Mesenchymal stem cell (in vitro differentiated cells and primary cell): Measurements from ENCODE around the gene SLC35G1.
A peak's percentile ranks its signal among the peaks of the same experiment; 100 is the strongest.

Experiments
- DNase-seq: peaks from one replicate; pipeline ENCODE4 v3.0.0-alpha.2; 2013
- H2AFZ ChIP-seq: one replicate; pipeline ENCODE4 v1.6.1; 2013; ENCODE audit warnings: low read depth, mild to moderate bottlenecking, control low read depth, inconsistent platforms, low read length, moderate library complexity
- H2AK5ac ChIP-seq: 2 replicates; pipeline ENCODE4 v1.6.1; 2013; ENCODE audit warnings: low read length, moderate library complexity, mild to moderate bottlenecking, inconsistent platforms; ENCODE audit not compliant: severe bottlenecking
- H2BK120ac ChIP-seq: one replicate; pipeline ENCODE4 v1.6.1; 2013; ENCODE audit warnings: low read depth, mild to moderate bottlenecking, inconsistent platforms, low read length, moderate library complexity
- H2BK12ac ChIP-seq, 2 experiments: one replicate each; pipeline ENCODE4 v1.6.1; 2013; ENCODE audit warnings: inconsistent platforms in 2 of 2, low read length in 2 of 2, mild to moderate bottlenecking in 2 of 2, moderate library complexity in 2 of 2, control low read depth in 1 of 2
- H2BK15ac ChIP-seq: one replicate; pipeline ENCODE4 v1.6.1; 2013; ENCODE audit warnings: mild to moderate bottlenecking, low read depth, inconsistent platforms; ENCODE audit not compliant: poor library complexity, severe bottlenecking
- H2BK5ac ChIP-seq: 2 replicates; pipeline ENCODE4 v1.6.1; 2013; ENCODE audit warnings: low read depth, mild to moderate bottlenecking, low read length, control low read depth, inconsistent platforms; ENCODE audit not compliant: poor library complexity, severe bottlenecking
- H3K14ac ChIP-seq, 2 experiments: one replicate each; pipeline ENCODE4 v1.6.1; 2013; ENCODE audit warnings: inconsistent platforms in 2 of 2, low read length in 2 of 2, control low read depth in 1 of 2, mild to moderate bottlenecking in 1 of 2, moderate library complexity in 1 of 2
- H3K18ac ChIP-seq, 2 experiments: one replicate each; pipeline ENCODE4 v1.6.1; 2013; ENCODE audit warnings: inconsistent platforms in 2 of 2, low read length in 2 of 2, control low read depth in 1 of 2, low read depth in 1 of 2, mild to moderate bottlenecking in 1 of 2
- H3K23ac ChIP-seq, 2 experiments: one replicate each; pipeline ENCODE4 v1.6.1; 2013; ENCODE audit warnings: inconsistent platforms in 2 of 2, low read length in 2 of 2, mild to moderate bottlenecking in 2 of 2, moderate library complexity in 2 of 2, control low read depth in 1 of 2
- H3K27ac ChIP-seq: 2 replicates; pipeline ENCODE4 v1.5.1; 2013; ENCODE audit warnings: mild to moderate bottlenecking, moderate library complexity, low read length, control low read depth, inconsistent platforms; ENCODE audit not compliant: poor library complexity, severe bottlenecking
- H3K27me3 ChIP-seq, 2 experiments: 2 replicates each; pipeline versions ENCODE4 v1.6.1 to v1.7.0; 2013; ENCODE audit warnings: low read length in 2 of 2, mild to moderate bottlenecking in 2 of 2, moderate library complexity in 2 of 2, control low read depth in 1 of 2, inconsistent platforms in 1 of 2; ENCODE audit not compliant: control insufficient read depth in 1 of 2, insufficient read depth in 1 of 2
- H3K36me3 ChIP-seq, 2 experiments: 2 replicates each; pipeline versions ENCODE4 v1.6.1 to v1.7.0; 2013; ENCODE audit warnings: low read length in 2 of 2, control low read depth in 1 of 2, inconsistent platforms in 1 of 2, low read depth in 1 of 2, mild to moderate bottlenecking in 1 of 2; ENCODE audit not compliant: insufficient read depth in 2 of 2, control insufficient read depth in 1 of 2
- H3K4ac ChIP-seq, 2 experiments: one replicate each; pipeline ENCODE4 v1.6.1; 2013; ENCODE audit warnings: inconsistent platforms in 2 of 2, low read length in 2 of 2, mild to moderate bottlenecking in 2 of 2, moderate library complexity in 2 of 2, control low read depth in 1 of 2, low read depth in 1 of 2
- H3K4me1 ChIP-seq: 2 replicates; pipeline ENCODE4 v1.6.1; 2013; ENCODE audit warnings: low read depth, low read length, control low read depth; ENCODE audit not compliant: control insufficient read depth, insufficient read depth
- H3K4me2 ChIP-seq: 2 replicates; pipeline ENCODE4 v1.6.1; 2013; ENCODE audit warnings: low read length, mild to moderate bottlenecking, inconsistent platforms; ENCODE audit not compliant: poor library complexity, severe bottlenecking
- H3K4me3 ChIP-seq, 2 experiments: 2 replicates each; pipeline versions ENCODE4 v1.5.1 to v1.7.0; 2013; ENCODE audit warnings: low read length in 2 of 2, mild to moderate bottlenecking in 2 of 2, control low read depth in 1 of 2, low read depth in 1 of 2; ENCODE audit not compliant: insufficient read depth in 1 of 2
- H3K79me1 ChIP-seq: replicated peaks from 2 replicates; pipeline ENCODE4 v1.6.1; 2013; ENCODE audit warnings: mild to moderate bottlenecking, control low read depth, low read length, inconsistent platforms; ENCODE audit not compliant: poor library complexity, severe bottlenecking
- H3K9ac ChIP-seq: 2 replicates; pipeline ENCODE4 v1.7.0; 2013; ENCODE audit warnings: mild to moderate bottlenecking, low read length, moderate library complexity
- H3K9me3 ChIP-seq: 2 replicates; pipeline ENCODE4 v1.7.0; 2013; ENCODE audit warnings: mild to moderate bottlenecking, low read length; ENCODE audit not compliant: control insufficient read depth
- H4K8ac ChIP-seq: one replicate; pipeline ENCODE4 v1.6.1; 2013; ENCODE audit warnings: inconsistent platforms, mild to moderate bottlenecking, low read length, moderate library complexity
- H4K91ac ChIP-seq: one replicate; pipeline ENCODE4 v1.6.1; 2013; ENCODE audit warnings: mild to moderate bottlenecking, low read length, inconsistent platforms
- WGBS: methylation state at CpG from one replicate; pipeline ENCODE4 v1.1.7; 2013; ENCODE audit warnings: mixed read lengths; 5-methylcytosine and 5-hydroxymethylcytosine counted together

Gene SLC35G1

DNA sequence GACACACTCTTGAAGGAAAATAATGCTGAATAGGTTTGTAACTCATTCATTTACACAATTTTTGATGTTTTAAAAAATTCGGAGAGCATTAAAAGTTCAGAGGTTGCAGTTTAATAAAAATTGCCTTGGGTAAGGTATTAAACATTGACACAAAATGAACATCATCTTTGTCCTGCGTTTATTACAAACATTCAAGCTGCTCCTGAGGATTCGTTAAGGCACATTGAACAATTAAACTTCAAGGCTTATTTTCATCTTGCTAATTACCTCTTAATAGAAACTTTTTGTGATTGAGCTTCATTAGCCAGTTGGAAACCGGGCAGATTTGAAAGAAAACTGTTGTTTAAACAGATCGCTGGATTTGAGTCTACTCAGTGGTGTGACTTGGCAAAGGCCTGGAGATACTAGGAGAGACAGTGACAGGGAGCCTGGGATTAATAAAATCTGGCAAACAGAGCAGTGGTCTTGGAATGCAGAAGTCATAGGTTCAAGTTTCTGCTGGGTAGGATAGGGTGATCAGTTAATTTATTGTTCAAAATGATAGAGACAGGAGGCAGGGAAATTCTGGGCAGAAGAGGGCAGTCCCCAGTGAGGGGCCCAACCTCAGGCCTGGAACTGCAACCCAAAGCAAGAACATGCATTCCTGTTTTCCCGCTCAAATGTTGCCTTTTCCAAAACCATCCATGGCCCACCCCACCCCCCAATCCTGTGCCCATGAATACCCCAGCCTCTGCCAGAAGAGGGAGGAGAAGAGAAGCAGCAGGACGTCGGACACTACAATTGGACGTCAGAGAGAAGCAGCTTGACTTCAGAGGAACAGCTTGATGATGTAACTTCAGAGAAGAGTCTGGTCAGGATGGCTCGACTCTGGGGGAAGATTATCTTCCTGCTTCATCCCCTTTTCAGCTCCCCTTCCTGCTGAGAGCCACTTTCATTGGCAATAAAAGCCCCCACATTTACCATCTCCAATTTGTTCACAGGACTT is 43.5 kb upstream of the SLC35G1 start:
- no peak for DNase-seq
- H2BK5ac ChIP-seq: no peak overlapping the region
- no peak overlapping the region for H2BK12ac ChIP-seq
- no peak overlapping the region for H3K4me2 ChIP-seq
- no peak overlapping the region for H3K18ac ChIP-seq
- H2BK120ac ChIP-seq: no peak overlapping the region
- no peak overlapping the region for H2AK5ac ChIP-seq
- H2BK15ac ChIP-seq: no peak overlapping the region
- 61% methylated on average over 8 of the region's 10 CpGs for WGBS
- H3K9me3 ChIP-seq: no peaks in the 10 kb centered on the region
- H4K91ac ChIP-seq: no peak overlapping the region
- H3K9ac ChIP-seq: no peak overlapping the region
- no peaks in the 10 kb centered on the region for H3K36me3 ChIP-seq
- no peaks in the 10 kb centered on the region for H3K4me1 ChIP-seq
- H3K27me3 ChIP-seq: peaks cover 0 to 25% of the 10 kb centered on the region in 2 experiments
- H3K23ac ChIP-seq: no peak overlapping the region
- H2AFZ ChIP-seq: no peak overlapping the region
- H3K14ac ChIP-seq: no peak overlapping the region
- no peak overlapping the region for H3K27ac ChIP-seq
- no peak overlapping the region for H4K8ac ChIP-seq
- no peak overlapping the region for H3K4me3 ChIP-seq
- no peak overlapping the region for H3K4ac ChIP-seq
- H3K79me1 ChIP-seq: no peaks in the 10 kb centered on the region

DNA sequence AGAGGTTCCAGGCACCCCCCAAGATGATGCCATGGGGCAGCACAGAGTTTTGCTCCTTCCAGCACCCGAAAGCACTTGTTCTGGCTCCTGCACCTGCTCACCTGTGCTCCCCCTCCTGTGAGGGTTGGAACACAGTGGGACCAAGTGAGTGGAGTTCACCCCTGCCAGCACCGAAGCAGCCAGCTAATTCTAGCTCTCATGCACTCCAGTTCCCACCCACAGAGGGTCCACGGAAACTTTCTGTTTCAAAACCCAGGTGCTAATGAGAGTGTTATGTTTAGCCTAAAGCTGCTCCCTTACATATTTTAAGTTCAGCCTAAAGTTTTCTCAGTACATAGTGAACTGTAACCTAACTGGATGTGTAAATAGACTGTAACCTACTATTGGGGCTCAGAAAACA is 42.6 kb upstream of the SLC35G1 start:
- H3K4ac ChIP-seq: no peak overlapping the region
- DNase-seq: no peak
- WGBS: 90% methylated on average over 1 of the region's 3 CpGs
- H4K91ac ChIP-seq: no peak overlapping the region
- H3K9me3 ChIP-seq: no peaks in the 10 kb centered on the region
- no peak overlapping the region for H2BK120ac ChIP-seq
- H3K4me3 ChIP-seq: no peak overlapping the region
- peak overlapping the region in 1 of 2 experiments; percentile 34 for H3K18ac ChIP-seq
- no peak overlapping the region for H3K9ac ChIP-seq
- no peak overlapping the region for H3K14ac ChIP-seq
- H3K27me3 ChIP-seq: peaks cover 0 to 32% of the 10 kb centered on the region in 2 experiments
- H2BK12ac ChIP-seq: peak overlapping the region in 1 of 2 experiments; percentile 61
- no peak overlapping the region for H4K8ac ChIP-seq
- H2BK15ac ChIP-seq: no peak overlapping the region
- no peaks in the 10 kb centered on the region for H3K36me3 ChIP-seq
- H3K27ac ChIP-seq: no peak overlapping the region
- H3K4me2 ChIP-seq: no peak overlapping the region
- H2AK5ac ChIP-seq: no peak overlapping the region
- no peak overlapping the region for H3K23ac ChIP-seq
- no peaks in the 10 kb centered on the region for H3K4me1 ChIP-seq
- H3K79me1 ChIP-seq: no peaks in the 10 kb centered on the region
- H2BK5ac ChIP-seq: no peak overlapping the region
- H2AFZ ChIP-seq: no peak overlapping the region

DNA sequence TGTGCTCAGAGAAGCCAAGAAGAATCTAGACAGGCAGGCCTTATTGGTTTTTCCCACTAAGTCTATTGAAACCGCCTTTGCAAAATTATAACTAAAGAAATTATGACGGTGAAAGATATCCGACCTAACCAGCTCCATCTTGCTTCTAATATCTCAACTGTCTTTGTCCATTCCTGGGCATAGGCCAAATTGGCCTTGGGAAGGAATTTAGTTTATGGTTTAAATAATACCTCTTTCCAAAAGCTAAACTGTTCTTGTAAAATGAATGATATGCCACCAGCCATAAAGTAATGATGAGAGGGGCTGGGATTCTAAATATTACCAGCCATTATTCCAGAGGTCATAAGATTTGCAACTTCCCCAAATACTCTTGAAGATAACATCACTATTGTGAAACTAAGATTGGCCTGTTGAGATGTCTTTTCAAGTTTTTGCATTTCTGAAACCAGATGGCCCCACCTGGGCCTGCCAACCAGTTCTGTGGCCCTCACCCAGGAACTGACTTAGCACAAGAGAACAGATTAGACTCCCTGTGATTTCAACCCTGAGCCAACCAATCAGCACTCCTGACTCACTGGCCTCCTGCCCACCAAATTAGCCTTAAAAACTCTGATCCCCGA is 41.2 kb upstream of the SLC35G1 start:
- no peak overlapping the region for H3K14ac ChIP-seq
- H3K79me1 ChIP-seq: no peaks in the 10 kb centered on the region
- H2BK5ac ChIP-seq: no peak overlapping the region
- H2AK5ac ChIP-seq: no peak overlapping the region
- H3K9ac ChIP-seq: no peak overlapping the region
- H3K4me2 ChIP-seq: no peak overlapping the region
- no peak for DNase-seq
- H3K27me3 ChIP-seq: peaks cover 0 to 37% of the 10 kb centered on the region in 2 experiments
- H4K91ac ChIP-seq: no peak overlapping the region
- no peaks in the 10 kb centered on the region for H3K9me3 ChIP-seq
- H2BK15ac ChIP-seq: no peak overlapping the region
- H2BK12ac ChIP-seq: no peak overlapping the region
- no peak overlapping the region for H3K4ac ChIP-seq
- H3K4me1 ChIP-seq: no peaks in the 10 kb centered on the region
- H3K4me3 ChIP-seq: no peak overlapping the region
- H3K36me3 ChIP-seq: no peaks in the 10 kb centered on the region
- H2BK120ac ChIP-seq: no peak overlapping the region
- no peak overlapping the region for H3K18ac ChIP-seq
- H3K23ac ChIP-seq: no peak overlapping the region
- 90% methylated on average over 3 of the region's 4 CpGs for WGBS
- no peak overlapping the region for H2AFZ ChIP-seq
- H4K8ac ChIP-seq: no peak overlapping the region
- no peak overlapping the region for H3K27ac ChIP-seq

DNA sequence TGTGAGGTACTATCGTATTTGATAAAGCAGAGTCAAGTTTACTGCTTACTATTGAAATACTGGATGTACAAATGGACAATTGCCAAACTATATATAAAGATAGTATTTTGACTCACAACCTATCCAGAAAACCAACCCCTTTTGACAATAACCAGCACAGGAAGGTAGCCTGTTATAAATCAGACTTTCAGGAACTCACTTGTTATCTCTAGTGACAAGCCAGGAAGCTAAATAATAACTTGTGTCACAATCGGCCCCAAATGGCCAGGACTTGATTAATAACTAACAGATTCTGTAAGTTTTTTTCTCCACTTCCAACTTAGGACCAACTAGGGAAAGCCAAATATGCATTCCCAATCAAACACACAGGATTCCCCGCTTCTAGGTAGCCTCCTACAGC is 38.8 kb upstream of the SLC35G1 start:
- no peak overlapping the region for H3K4me2 ChIP-seq
- no peaks in the 10 kb centered on the region for H3K4me1 ChIP-seq
- no peak overlapping the region for H2AK5ac ChIP-seq
- H3K27ac ChIP-seq: no peak overlapping the region
- H2BK120ac ChIP-seq: no peak overlapping the region
- peak; percentile 54 for DNase-seq
- no peak overlapping the region for H2AFZ ChIP-seq
- H3K9me3 ChIP-seq: no peaks in the 10 kb centered on the region
- no peak overlapping the region for H2BK15ac ChIP-seq
- no peak overlapping the region for H3K23ac ChIP-seq
- H3K14ac ChIP-seq: no peak overlapping the region
- no peaks in the 10 kb centered on the region for H3K36me3 ChIP-seq
- H3K79me1 ChIP-seq: no peaks in the 10 kb centered on the region
- no peak overlapping the region for H3K9ac ChIP-seq
- H3K18ac ChIP-seq: no peak overlapping the region
- H4K8ac ChIP-seq: no peak overlapping the region
- H3K4me3 ChIP-seq: no peak overlapping the region
- H3K4ac ChIP-seq: no peak overlapping the region
- H3K27me3 ChIP-seq: peaks cover 0 to 27% of the 10 kb centered on the region in 2 experiments
- H2BK5ac ChIP-seq: no peak overlapping the region
- no peak overlapping the region for H4K91ac ChIP-seq
- 13% methylated on average over 2 of the region's 3 CpGs for WGBS
- H2BK12ac ChIP-seq: no peak overlapping the region
